ENCODE results near the gene PTGER3. TPM values are rescaled to one million over a fixed set of nuclear protein-coding genes. Genes with fewer than 3 reads are reported as not detected.

PTGER3 gene
- total RNA-seq, 1 donor from 2014 or later = 0.64 TPM

DNA sequence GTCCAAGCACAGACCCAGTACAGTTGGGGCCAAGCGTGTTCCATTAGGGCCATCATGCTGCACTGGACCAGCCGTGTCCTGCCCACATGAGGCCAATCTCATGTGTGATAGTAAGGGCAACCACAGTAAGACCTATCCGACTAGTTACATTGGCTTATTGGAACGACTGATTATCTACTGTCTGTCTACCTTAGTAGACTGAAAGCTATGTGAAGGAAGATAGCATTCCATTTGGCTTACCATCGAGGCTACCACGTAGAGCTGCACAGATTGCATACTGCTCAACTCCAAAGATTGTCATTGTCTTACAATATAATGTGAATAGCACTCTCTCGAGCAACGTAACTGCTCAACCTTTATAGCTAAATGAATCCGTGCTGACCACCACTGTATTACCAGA is 10.6 kb downstream of the PTGER3 start:
- H2AFZ ChIP-seq (ENCODE audit: low read depth, low read length) = no peak overlapping the region

DNA sequence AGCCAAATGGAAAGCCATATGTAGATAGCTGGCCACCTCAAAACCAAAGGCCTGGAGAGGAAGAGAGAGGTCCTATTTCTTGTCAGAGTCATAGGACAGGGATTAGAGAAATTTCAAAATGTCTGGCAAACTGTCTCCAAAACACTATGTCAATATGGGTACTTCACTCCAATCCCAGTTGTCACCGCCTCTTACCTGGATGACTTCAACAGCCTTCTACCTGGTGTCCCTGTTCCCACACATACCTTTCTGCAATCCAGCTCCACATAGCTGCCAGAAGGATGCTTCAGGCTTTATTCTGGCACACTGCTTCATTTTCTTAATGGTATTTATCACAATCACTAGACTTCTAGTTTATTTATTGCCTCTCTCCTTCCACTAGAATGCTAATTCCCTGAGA is 14.5 kb downstream of the PTGER3 start:
- Histone ChIP-seq H3K4me1 (ENCODE audit: insufficient read depth, low read length) (no peaks in the 10 kb centered on the region), H3K4me2 (ENCODE audit: low read length) (no peak overlapping the region), H3K9ac (ENCODE audit: low read length) (no peak overlapping the region), H3K79me2 (ENCODE audit: insufficient read depth, low read length) (no peaks in the 10 kb centered on the region), H3K27me3 (ENCODE audit: insufficient read depth, low read length) (peaks cover 2% of the 10 kb centered on the region), H3K9me3 (ENCODE audit: insufficient read depth, low read depth, low read length) (no peaks in the 10 kb centered on the region), H3K4me3 (ENCODE audit: insufficient read depth, low read depth, low read length) (no peak overlapping the region), H3K36me3 (ENCODE audit: insufficient read depth, low read length) (no peaks in the 10 kb centered on the region), H2AFZ (ENCODE audit: low read depth, low read length) (no peak overlapping the region), H4K20me1 (ENCODE audit: insufficient read depth, low read length) (no peaks in the 10 kb centered on the region), H3K27ac (ENCODE audit: low read depth, low read length) (no peak overlapping the region)
- Mint-ChIP-seq H3K4me3 (ENCODE audit: unreplicated experiment) (no peak overlapping the region), H3K4me1 (ENCODE audit: low read depth, unreplicated experiment) (peaks cover 15% of the 10 kb centered on the region), H3K27me3 (ENCODE audit: low read depth, unreplicated experiment) (no peaks in the 10 kb centered on the region), H3K27ac (ENCODE audit: unreplicated experiment) (no peak overlapping the region), H3K9me3 (ENCODE audit: unreplicated experiment) (no peaks in the 10 kb centered on the region), H3K36me3 (ENCODE audit: low read depth, unreplicated experiment) (no peaks in the 10 kb centered on the region)
- no peak for TF ChIP-seq EZH2 (IDR thresholded peaks at IDR 0.05; ENCODE audit: insufficient read depth, low read length)
- TF ChIP-seq, protein P1, sequence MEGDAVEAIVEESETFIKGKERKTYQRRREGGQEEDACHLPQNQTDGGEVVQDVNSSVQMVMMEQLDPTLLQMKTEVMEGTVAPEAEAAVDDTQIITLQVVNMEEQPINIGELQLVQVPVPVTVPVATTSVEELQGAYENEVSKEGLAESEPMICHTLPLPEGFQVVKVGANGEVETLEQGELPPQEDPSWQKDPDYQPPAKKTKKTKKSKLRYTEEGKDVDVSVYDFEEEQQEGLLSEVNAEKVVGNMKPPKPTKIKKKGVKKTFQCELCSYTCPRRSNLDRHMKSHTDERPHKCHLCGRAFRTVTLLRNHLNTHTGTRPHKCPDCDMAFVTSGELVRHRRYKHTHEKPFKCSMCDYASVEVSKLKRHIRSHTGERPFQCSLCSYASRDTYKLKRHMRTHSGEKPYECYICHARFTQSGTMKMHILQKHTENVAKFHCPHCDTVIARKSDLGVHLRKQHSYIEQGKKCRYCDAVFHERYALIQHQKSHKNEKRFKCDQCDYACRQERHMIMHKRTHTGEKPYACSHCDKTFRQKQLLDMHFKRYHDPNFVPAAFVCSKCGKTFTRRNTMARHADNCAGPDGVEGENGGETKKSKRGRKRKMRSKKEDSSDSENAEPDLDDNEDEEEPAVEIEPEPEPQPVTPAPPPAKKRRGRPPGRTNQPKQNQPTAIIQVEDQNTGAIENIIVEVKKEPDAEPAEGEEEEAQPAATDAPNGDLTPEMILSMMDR (IDR thresholded peaks at IDR 0.05; ENCODE audit: insufficient read depth, low read depth, low read length) = no peak
- no peak for DNase-seq (ENCODE audit: low read depth)
- FAIRE-seq = no peak

More for the DNA sequence above, 10.6 kb downstream of the PTGER3 start:
- peaks cover 22% of the 10 kb centered on the region for H3K4me1 Mint-ChIP-seq (ENCODE audit: low read depth, unreplicated experiment)
- H3K27me3 Mint-ChIP-seq (ENCODE audit: low read depth, unreplicated experiment) = no peaks in the 10 kb centered on the region
- Histone ChIP-seq H4K20me1 (ENCODE audit: insufficient read depth, low read length) (no peaks in the 10 kb centered on the region), H3K9me3 (ENCODE audit: insufficient read depth, low read depth, low read length) (no peaks in the 10 kb centered on the region), H3K36me3 (ENCODE audit: insufficient read depth, low read length) (no peaks in the 10 kb centered on the region), H3K79me2 (ENCODE audit: insufficient read depth, low read length) (no peaks in the 10 kb centered on the region), H3K4me3 (ENCODE audit: insufficient read depth, low read depth, low read length) (no peak overlapping the region), H3K4me1 (ENCODE audit: insufficient read depth, low read length) (no peaks in the 10 kb centered on the region), H3K27ac (ENCODE audit: low read depth, low read length) (no peak overlapping the region), H3K9ac (ENCODE audit: low read length) (no peak overlapping the region), H3K4me2 (ENCODE audit: low read length) (no peak overlapping the region), H3K27me3 (ENCODE audit: insufficient read depth, low read length) (peaks cover 6% of the 10 kb centered on the region)
- DNase-seq (ENCODE audit: low read depth) = no peak
- FAIRE-seq = no peak
- no peaks in the 10 kb centered on the region for H3K9me3 Mint-ChIP-seq (ENCODE audit: unreplicated experiment)
- no peaks in the 10 kb centered on the region for H3K36me3 Mint-ChIP-seq (ENCODE audit: low read depth, unreplicated experiment)
- no peak overlapping the region for H3K27ac Mint-ChIP-seq (ENCODE audit: unreplicated experiment)
- TF ChIP-seq EZH2 (IDR thresholded peaks at IDR 0.05; ENCODE audit: insufficient read depth, low read length) = no peak
- TF ChIP-seq, protein P1 (IDR thresholded peaks at IDR 0.05; ENCODE audit: insufficient read depth, low read depth, low read length) = no peak
- no peak overlapping the region for H3K4me3 Mint-ChIP-seq (ENCODE audit: unreplicated experiment)

DNA sequence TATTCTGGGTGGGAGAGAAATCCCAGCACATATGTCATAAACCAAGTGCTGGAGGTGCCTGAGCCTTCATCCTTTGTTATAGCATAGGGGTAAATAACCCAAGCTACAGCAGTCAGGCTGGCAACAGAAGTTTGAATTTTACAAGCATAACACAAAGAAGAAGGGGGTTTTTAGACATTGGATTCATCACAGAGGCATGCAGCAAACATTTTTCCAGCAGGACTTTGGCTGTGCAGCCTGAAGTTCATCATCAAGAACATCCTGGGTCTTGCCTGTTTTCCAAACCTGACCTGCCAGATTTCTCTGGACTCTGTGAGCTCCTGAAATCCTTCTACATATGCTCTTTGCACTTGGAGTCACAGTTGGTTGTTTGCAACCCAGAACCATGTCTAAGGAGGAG is 16.2 kb downstream of the PTGER3 start:
- Histone ChIP-seq H3K27me3 (ENCODE audit: insufficient read depth, low read length) (peaks cover 2% of the 10 kb centered on the region), H3K4me1 (ENCODE audit: insufficient read depth, low read length) (no peaks in the 10 kb centered on the region), H3K36me3 (ENCODE audit: insufficient read depth, low read length) (no peaks in the 10 kb centered on the region), H3K4me3 (ENCODE audit: insufficient read depth, low read depth, low read length) (no peak overlapping the region), H3K4me2 (ENCODE audit: low read length) (no peak overlapping the region), H3K9me3 (ENCODE audit: insufficient read depth, low read depth, low read length) (no peaks in the 10 kb centered on the region), H4K20me1 (ENCODE audit: insufficient read depth, low read length) (no peaks in the 10 kb centered on the region), H2AFZ (ENCODE audit: low read depth, low read length) (no peak overlapping the region), H3K27ac (ENCODE audit: low read depth, low read length) (no peak overlapping the region), H3K9ac (ENCODE audit: low read length) (no peak overlapping the region), H3K79me2 (ENCODE audit: insufficient read depth, low read length) (no peaks in the 10 kb centered on the region)
- H3K27me3 Mint-ChIP-seq (ENCODE audit: low read depth, unreplicated experiment) = no peaks in the 10 kb centered on the region
- FAIRE-seq (peak; percentile 49), DNase-seq (ENCODE audit: low read depth) (no peak)
- no peak overlapping the region for H3K4me3 Mint-ChIP-seq (ENCODE audit: unreplicated experiment)
- no peak overlapping the region for H3K27ac Mint-ChIP-seq (ENCODE audit: unreplicated experiment)
- H3K9me3 Mint-ChIP-seq (ENCODE audit: unreplicated experiment) = no peaks in the 10 kb centered on the region
- no peaks in the 10 kb centered on the region for H3K36me3 Mint-ChIP-seq (ENCODE audit: low read depth, unreplicated experiment)
- peaks cover 15% of the 10 kb centered on the region for H3K4me1 Mint-ChIP-seq (ENCODE audit: low read depth, unreplicated experiment)
- TF ChIP-seq, protein P1 (IDR thresholded peaks at IDR 0.05; ENCODE audit: insufficient read depth, low read depth, low read length) = no peak
- no peak for TF ChIP-seq EZH2 (IDR thresholded peaks at IDR 0.05; ENCODE audit: insufficient read depth, low read length)
